Spleen (tissue), 11 donors: ENCODE data around the gene HMX3. TPM values are rescaled to one million over a fixed set of nuclear protein-coding genes. Genes with fewer than 3 reads are reported as not detected.

Source experiments
- DNase-seq: peaks from one replicate; pipeline ENCODE4 v3.0.0-alpha.2; 2020
- H3K27ac ChIP-seq, 8 donors: fragments of 200-600 bp; sonication (generic) in 7 of 8; 1 replicate in 4 of 8; 2 replicates in 4 of 8; pipeline versions ENCODE4 v1.5.0 to v1.8.0; 2016 to 2021; ENCODE audit warnings: inconsistent platforms in 4 of 8, mild to moderate bottlenecking in 4 of 8, moderate library complexity in 1 of 8
- H3K27me3 ChIP-seq, 7 donors: fragments of 200-600 bp; sonication (generic) in 6 of 7; replicated peaks in 1 of 7; 1 replicate in 4 of 7; 2 replicates in 3 of 7; pipeline versions ENCODE4 v1.5.0 to v1.8.0; 2016 to 2021; ENCODE audit warnings: inconsistent platforms in 3 of 7, mild to moderate bottlenecking in 1 of 7
- H3K36me3 ChIP-seq, 6 donors: fragments of 200-600 bp; sonication (generic) in 5 of 6; 1 replicate in 4 of 6; 2 replicates in 2 of 6; pipeline versions ENCODE4 v1.5.0 to v1.8.0; 2016 to 2021; ENCODE audit warnings: inconsistent platforms in 2 of 6
- H3K4me1 ChIP-seq, 6 donors: fragments of 200-600 bp; sonication (generic) in 5 of 6; 1 replicate in 3 of 6; 2 replicates in 3 of 6; pipeline versions ENCODE4 v1.5.0 to v1.8.0; 2016 to 2021; ENCODE audit warnings: inconsistent platforms in 3 of 6
- H3K4me3 ChIP-seq, 8 donors: fragments of 200-600 bp; sonication (generic) in 7 of 8; 1 replicate in 4 of 8; 2 replicates in 4 of 8; pipeline versions ENCODE4 v1.5.0 to v1.8.0; 2016 to 2021; ENCODE audit warnings: inconsistent platforms in 4 of 8, mild to moderate bottlenecking in 4 of 8, moderate library complexity in 2 of 8
- H3K9me3 ChIP-seq, 8 donors: fragments of 200-600 bp; sonication (generic) in 7 of 8; 1 replicate in 4 of 8; 2 replicates in 4 of 8; pipeline versions ENCODE4 v1.5.0 to v1.8.0; 2016 to 2021; ENCODE audit warnings: inconsistent platforms in 4 of 8
- POLR2A ChIP-seq, 3 donors: fragments of 450-650 bp; IDR thresholded peaks; one replicate each; pipeline ENCODE4 v1.5.1; 2017; ENCODE audit warnings: antibody characterized with exemption in 3 of 3, mild to moderate bottlenecking in 1 of 3
- POLR2AphosphoS5 ChIP-seq, 3 donors: sonication (generic); formaldehyde crosslinking; IDR thresholded peaks; one replicate each; pipeline ENCODE4 v1.5.1; 2017; ENCODE audit warnings: antibody characterized with exemption in 3 of 3
- WGBS, 5 donors: extraction: QIAGEN DNeasy Blood & Tissue Kit in 3 of 5; methylation state at CpG; one replicate each; pipeline versions ENCODE4 v1.1.5 to v1.1.7; 2013 to 2018; 5-methylcytosine and 5-hydroxymethylcytosine counted together
- intact Hi-C: fragments of 100-400 bp; cut with DNase I; formaldehyde crosslinking; loops from one replicate; pipeline ENCODE4 v1.15.0; 2023; ENCODE audit warnings: low total_unique reads
- polyA plus RNA-seq, 3 donors: library from polyadenylated mRNA; stranded (reverse); fragments of 200-250 nt; gene quantifications; one replicate each; pipeline ENCODE4 v1.2.1, GENCODE V29; 2013
- total RNA-seq, 7 donors: library from RNA; depleted of rRNA in 3 of 7; stranded (reverse); fragments of >200 nt in 3 of 7; fragmentation: NEBNext Ultra II Directional in 4 of 7; extraction: Animal tissue kit (Norgen Biotek cat#: 25700) in 4 of 7; gene quantifications; one replicate each; pipeline versions ENCODE4 v1.1.0 to v1.2.1, GENCODE V29; 2016 to 2021
- TF ChIP-seq, protein P1 (sequence below), 11 experiments: fragments of 200-600 bp in 7 of 11; fragments of 450-650 bp in 4 of 11; sonication (generic) in 4 of 11; IDR thresholded peaks in 8 of 11; conservative IDR thresholded peaks in 3 of 11; 1 replicate in 7 of 11; 2 replicates in 4 of 11; pipeline versions ENCODE4 v1.4.0 to v1.8.0; 2016 to 2021; ENCODE audit warnings: antibody characterized with exemption in 11 of 11, inconsistent platforms in 4 of 11, mild to moderate bottlenecking in 1 of 11
- donor health status: healthy with polysubstance abuse.
- donor health status: DM: no; HTN: no; CAD: no; lungs with moderate emphysema.
- donor health status: DM: no; HTN: no; CAD: no.
- donor health status: Bipolar disorder and iron deficiency.
- donor health status: healthy.
- donor health status: DM: no; HTN: no; CAD: no.
- donor health status: DM: yes; HTN: yes; CAD: no.

Gene HMX3
- total and polyA plus RNA-seq, 10 donors: not detected

DNA sequence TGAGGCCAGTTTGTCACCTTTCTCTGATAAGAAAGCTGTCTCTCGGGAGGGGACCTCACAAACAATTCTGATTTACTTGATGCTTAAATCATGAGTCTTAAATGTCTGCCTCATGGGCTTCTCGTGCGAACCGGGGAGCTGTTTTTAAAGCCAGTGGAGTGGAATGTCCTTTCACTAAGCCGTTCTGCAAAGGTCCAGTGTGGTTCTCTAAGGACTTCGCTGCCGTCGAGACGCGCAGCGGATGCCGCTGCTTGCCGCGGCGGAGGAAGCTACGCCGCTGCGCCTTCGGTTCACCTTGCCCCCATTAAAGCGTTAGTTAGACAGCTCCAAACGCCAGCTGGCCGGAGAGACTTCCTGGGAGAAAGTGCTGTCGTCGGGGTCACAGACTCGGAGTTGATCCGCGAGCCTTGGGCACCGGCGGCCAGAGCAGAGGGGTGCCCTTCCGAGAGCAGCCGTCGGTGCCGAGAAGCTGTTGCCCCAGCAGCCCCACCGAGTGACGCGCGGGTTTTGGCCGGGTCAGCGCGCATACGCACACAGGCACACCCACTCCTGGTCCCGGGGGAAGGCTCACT, 1.3 kb upstream of the HMX3 start:
- no peaks in the 10 kb centered on the region for H3K36me3 ChIP-seq
- peaks cover 46 to 100% (median 97%) of the 10 kb centered on the region in 7 donors for H3K27me3 ChIP-seq
- WGBS, 5 donors: 5 to 7% (median 7%) methylated on average over 34 to 42 of the region's 42 CpGs
- intact Hi-C loops: no loop called here
- no peak overlapping the region for H3K27ac ChIP-seq
- DNase-seq: no peak
- peak overlapping the region in 5 of 8 donors; percentile 39 to 70 (median 50) for H3K4me3 ChIP-seq
- H3K9me3 ChIP-seq: no peaks in the 10 kb centered on the region
- TF ChIP-seq POLR2A (IDR thresholded peaks at IDR 0.05) (no peak), POLR2AphosphoS5 (IDR thresholded peaks at IDR 0.05) (no peak)
- TF ChIP-seq, protein P1, sequence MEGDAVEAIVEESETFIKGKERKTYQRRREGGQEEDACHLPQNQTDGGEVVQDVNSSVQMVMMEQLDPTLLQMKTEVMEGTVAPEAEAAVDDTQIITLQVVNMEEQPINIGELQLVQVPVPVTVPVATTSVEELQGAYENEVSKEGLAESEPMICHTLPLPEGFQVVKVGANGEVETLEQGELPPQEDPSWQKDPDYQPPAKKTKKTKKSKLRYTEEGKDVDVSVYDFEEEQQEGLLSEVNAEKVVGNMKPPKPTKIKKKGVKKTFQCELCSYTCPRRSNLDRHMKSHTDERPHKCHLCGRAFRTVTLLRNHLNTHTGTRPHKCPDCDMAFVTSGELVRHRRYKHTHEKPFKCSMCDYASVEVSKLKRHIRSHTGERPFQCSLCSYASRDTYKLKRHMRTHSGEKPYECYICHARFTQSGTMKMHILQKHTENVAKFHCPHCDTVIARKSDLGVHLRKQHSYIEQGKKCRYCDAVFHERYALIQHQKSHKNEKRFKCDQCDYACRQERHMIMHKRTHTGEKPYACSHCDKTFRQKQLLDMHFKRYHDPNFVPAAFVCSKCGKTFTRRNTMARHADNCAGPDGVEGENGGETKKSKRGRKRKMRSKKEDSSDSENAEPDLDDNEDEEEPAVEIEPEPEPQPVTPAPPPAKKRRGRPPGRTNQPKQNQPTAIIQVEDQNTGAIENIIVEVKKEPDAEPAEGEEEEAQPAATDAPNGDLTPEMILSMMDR (IDR thresholded peaks at IDR 0.05 in 8 of 11, conservative IDR thresholded peaks at IDR 0.05 in 3 of 11): no peak
- H3K4me1 ChIP-seq: peaks cover 40 to 67% (median 57%) of the 10 kb centered on the region in 6 donors

DNA sequence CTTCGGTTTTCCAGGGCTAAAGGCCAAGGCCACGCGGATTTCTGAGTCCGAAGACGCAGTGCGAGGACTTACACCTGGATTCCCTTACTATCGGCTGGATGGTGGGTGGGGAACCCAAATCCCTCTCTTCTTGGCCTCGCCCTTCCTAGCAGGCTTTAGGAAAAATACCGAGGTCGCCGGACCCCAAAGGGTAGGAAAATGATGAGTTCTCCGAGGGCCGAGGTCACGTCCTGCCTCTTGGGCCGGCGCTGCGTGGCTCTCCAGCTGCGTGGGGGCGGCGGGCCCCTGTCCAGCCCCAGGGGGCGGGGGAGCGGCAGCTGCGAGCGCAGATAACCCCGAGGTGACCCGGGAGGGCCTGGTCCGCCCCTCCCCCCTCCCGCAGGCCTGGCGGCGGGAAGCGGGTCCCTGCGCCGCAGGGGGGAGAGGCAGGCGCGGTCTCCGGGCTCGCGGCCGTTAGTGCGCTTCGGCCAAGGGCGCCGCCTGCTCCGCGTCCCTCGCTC, 805 bp upstream of the HMX3 start:
- H3K27ac ChIP-seq: no peak overlapping the region
- no peak for TF ChIP-seq POLR2AphosphoS5 (IDR thresholded peaks at IDR 0.05)
- TF ChIP-seq POLR2A (IDR thresholded peaks at IDR 0.05): no peak
- TF ChIP-seq, protein P1 (IDR thresholded peaks at IDR 0.05 in 8 of 11, conservative IDR thresholded peaks at IDR 0.05 in 3 of 11): no peak
- H3K4me1 ChIP-seq: peaks cover 40 to 73% (median 63%) of the 10 kb centered on the region in 6 donors
- H3K36me3 ChIP-seq: no peaks in the 10 kb centered on the region
- H3K4me3 ChIP-seq: peak overlapping the region; percentile 36 to 70 (median 48)
- no peaks in the 10 kb centered on the region for H3K9me3 ChIP-seq
- no peak for DNase-seq
- intact Hi-C loops: no loop called here
- 0 to 6% (median 5%) methylated on average over 1 to 46 of the region's 46 CpGs for WGBS, 5 donors
- H3K27me3 ChIP-seq: peaks cover 45 to 100% (median 97%) of the 10 kb centered on the region in 7 donors

DNA sequence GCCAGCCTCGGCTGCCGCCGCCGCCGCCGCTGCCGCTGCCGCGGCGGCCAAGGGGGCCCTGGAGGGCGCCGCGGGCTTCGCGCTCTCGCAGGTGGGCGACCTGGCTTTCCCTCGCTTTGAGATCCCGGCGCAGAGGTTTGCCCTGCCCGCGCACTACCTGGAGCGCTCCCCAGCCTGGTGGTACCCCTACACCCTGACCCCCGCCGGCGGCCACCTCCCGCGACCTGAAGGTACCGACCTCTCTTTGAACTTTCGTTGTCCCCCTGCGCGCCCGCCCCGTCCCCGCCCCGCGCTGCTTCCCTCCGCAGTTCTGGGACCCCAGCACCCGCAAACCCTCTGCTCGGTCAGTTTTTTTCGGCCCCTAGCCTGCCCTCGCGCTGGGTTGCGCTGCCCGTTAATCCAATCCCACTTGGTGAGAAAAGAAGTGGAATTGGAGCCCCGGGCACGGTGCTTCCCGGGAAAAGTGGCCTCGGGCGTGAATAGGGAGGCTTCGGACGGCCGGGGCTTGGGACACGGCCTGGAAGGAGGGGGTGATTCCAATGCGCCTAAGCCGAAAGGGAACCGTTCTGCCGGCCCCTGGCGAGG, 543 bp downstream of the HMX3 start:
- peaks cover 40 to 81% (median 68%) of the 10 kb centered on the region in 6 donors for H3K4me1 ChIP-seq
- H3K27me3 ChIP-seq: peaks cover 52 to 100% (median 100%) of the 10 kb centered on the region in 7 donors
- H3K36me3 ChIP-seq: no peaks in the 10 kb centered on the region
- TF ChIP-seq POLR2AphosphoS5 (IDR thresholded peaks at IDR 0.05): no peak
- TF ChIP-seq POLR2A (IDR thresholded peaks at IDR 0.05): no peak
- TF ChIP-seq, protein P1 (IDR thresholded peaks at IDR 0.05 in 8 of 11, conservative IDR thresholded peaks at IDR 0.05 in 3 of 11): no peak
- DNase-seq: no peak
- WGBS, 5 donors: 2 to 11% (median 4%) methylated on average over 36 to 59 of the region's 59 CpGs
- H3K27ac ChIP-seq: no peak overlapping the region
- intact Hi-C loops: no loop called here
- no peaks in the 10 kb centered on the region for H3K9me3 ChIP-seq
- H3K4me3 ChIP-seq: peak overlapping the region in 7 of 8 donors; percentile 39 to 70 (median 48)
